ENCODE results near the gene DOCK2.

GRCh38 chr5:169732841-169733240 lies 95.8 kb downstream of the DOCK2 start:
- TF ChIP-seq REST (IDR thresholded peaks at IDR 0.05; ENCODE audit: insufficient read depth in 1 of 2, low read depth in 2 of 2, low read length in 2 of 2), result no peak
- no peak for TF ChIP-seq SIN3A (IDR thresholded peaks at IDR 0.05; ENCODE audit: borderline replicate concordance, insufficient read depth, low read length)
- TF ChIP-seq TAF1 (IDR thresholded peaks at IDR 0.05; ENCODE audit: borderline replicate concordance, insufficient read depth, low read length), result no peak
- no peak for TF ChIP-seq POLR2AphosphoS5 (IDR thresholded peaks at IDR 0.05; ENCODE audit: low read depth, low read length)
- no peak for TF ChIP-seq FOXP2 (optimal IDR thresholded peaks at IDR 0.05; ENCODE audit: borderline replicate concordance, extremely low read depth, extremely low read length, insufficient read depth)
